Measurements from ENCODE around the gene TICAM2.

TICAM2 gene

DNA sequence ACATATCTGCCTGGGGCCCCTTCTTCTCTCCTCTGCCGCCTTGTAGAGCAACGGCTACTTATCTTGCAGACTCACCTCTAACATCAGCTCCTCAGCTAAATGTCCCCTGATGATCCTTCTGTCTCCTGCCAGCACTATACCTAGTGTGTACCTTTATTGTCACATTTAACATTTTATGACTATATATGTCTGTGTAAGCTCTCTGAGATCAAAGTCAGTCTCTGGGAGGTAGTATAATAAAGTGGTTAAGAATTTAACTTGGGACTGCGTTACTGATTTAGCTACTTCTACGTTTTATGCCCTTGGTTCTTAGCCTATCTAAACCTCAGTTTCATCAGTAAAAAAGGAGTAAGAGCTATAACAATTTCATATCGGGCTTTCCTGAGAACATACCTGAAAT, 21.4 kb upstream of the TICAM2 start:
- no peak for ATAC-seq
- TF ChIP-seq TOX (CRISPR knock-in tag; IDR thresholded peaks at IDR 0.05; ENCODE audit: borderline replicate concordance) (no peak), CSDC2 (CRISPR knock-in tag; IDR thresholded peaks at IDR 0.05) (no peak), OSR1 (CRISPR knock-in tag; IDR thresholded peaks at IDR 0.05) (no peak), ESRRG (CRISPR knock-in tag; IDR thresholded peaks at IDR 0.05) (no peak), BACH2 (CRISPR knock-in tag; IDR thresholded peaks at IDR 0.05; ENCODE audit: borderline replicate concordance) (no peak), ZFP3 (CRISPR knock-in tag; IDR thresholded peaks at IDR 0.05) (no peak), RARB (CRISPR knock-in tag; IDR thresholded peaks at IDR 0.05) (no peak), PPARA (CRISPR knock-in tag; IDR thresholded peaks at IDR 0.05; ENCODE audit: borderline replicate concordance) (no peak), ZNF70 (CRISPR knock-in tag; IDR thresholded peaks at IDR 0.05) (no peak), ISL1 (CRISPR knock-in tag; IDR thresholded peaks at IDR 0.05) (no peak)
- TF ChIP-seq, protein P1, sequence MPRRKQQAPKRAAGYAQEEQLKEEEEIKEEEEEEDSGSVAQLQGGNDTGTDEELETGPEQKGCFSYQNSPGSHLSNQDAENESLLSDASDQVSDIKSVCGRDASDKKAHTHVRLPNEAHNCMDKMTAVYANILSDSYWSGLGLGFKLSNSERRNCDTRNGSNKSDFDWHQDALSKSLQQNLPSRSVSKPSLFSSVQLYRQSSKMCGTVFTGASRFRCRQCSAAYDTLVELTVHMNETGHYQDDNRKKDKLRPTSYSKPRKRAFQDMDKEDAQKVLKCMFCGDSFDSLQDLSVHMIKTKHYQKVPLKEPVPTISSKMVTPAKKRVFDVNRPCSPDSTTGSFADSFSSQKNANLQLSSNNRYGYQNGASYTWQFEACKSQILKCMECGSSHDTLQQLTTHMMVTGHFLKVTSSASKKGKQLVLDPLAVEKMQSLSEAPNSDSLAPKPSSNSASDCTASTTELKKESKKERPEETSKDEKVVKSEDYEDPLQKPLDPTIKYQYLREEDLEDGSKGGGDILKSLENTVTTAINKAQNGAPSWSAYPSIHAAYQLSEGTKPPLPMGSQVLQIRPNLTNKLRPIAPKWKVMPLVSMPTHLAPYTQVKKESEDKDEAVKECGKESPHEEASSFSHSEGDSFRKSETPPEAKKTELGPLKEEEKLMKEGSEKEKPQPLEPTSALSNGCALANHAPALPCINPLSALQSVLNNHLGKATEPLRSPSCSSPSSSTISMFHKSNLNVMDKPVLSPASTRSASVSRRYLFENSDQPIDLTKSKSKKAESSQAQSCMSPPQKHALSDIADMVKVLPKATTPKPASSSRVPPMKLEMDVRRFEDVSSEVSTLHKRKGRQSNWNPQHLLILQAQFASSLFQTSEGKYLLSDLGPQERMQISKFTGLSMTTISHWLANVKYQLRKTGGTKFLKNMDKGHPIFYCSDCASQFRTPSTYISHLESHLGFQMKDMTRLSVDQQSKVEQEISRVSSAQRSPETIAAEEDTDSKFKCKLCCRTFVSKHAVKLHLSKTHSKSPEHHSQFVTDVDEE (CRISPR knock-in tag; IDR thresholded peaks at IDR 0.05), result no peak
- TF ChIP-seq, protein P2, sequence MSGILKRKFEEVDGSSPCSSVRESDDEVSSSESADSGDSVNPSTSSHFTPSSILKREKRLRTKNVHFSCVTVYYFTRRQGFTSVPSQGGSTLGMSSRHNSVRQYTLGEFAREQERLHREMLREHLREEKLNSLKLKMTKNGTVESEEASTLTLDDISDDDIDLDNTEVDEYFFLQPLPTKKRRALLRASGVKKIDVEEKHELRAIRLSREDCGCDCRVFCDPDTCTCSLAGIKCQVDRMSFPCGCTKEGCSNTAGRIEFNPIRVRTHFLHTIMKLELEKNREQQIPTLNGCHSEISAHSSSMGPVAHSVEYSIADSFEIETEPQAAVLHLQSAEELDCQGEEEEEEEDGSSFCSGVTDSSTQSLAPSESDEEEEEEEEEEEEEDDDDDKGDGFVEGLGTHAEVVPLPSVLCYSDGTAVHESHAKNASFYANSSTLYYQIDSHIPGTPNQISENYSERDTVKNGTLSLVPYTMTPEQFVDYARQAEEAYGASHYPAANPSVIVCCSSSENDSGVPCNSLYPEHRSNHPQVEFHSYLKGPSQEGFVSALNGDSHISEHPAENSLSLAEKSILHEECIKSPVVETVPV (CRISPR knock-in tag; IDR thresholded peaks at IDR 0.05), result no peak
- TF ChIP-seq, protein P3, sequence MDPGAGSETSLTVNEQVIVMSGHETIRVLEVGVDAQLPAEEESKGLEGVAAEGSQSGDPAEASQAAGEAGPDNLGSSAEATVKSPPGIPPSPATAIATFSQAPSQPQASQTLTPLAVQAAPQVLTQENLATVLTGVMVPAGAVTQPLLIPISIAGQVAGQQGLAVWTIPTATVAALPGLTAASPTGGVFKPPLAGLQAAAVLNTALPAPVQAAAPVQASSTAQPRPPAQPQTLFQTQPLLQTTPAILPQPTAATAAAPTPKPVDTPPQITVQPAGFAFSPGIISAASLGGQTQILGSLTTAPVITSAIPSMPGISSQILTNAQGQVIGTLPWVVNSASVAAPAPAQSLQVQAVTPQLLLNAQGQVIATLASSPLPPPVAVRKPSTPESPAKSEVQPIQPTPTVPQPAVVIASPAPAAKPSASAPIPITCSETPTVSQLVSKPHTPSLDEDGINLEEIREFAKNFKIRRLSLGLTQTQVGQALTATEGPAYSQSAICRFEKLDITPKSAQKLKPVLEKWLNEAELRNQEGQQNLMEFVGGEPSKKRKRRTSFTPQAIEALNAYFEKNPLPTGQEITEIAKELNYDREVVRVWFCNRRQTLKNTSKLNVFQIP (CRISPR knock-in tag; IDR thresholded peaks at IDR 0.05; ENCODE audit: borderline replicate concordance, low read depth), result no peak
- TF ChIP-seq, protein P4, sequence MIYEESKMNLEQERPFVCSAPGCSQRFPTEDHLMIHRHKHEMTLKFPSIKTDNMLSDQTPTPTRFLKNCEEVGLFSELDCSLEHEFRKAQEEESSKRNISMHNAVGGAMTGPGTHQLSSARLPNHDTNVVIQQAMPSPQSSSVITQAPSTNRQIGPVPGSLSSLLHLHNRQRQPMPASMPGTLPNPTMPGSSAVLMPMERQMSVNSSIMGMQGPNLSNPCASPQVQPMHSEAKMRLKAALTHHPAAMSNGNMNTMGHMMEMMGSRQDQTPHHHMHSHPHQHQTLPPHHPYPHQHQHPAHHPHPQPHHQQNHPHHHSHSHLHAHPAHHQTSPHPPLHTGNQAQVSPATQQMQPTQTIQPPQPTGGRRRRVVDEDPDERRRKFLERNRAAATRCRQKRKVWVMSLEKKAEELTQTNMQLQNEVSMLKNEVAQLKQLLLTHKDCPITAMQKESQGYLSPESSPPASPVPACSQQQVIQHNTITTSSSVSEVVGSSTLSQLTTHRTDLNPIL (CRISPR knock-in tag; IDR thresholded peaks at IDR 0.05; ENCODE audit: low read depth), result no peak
- TF ChIP-seq, protein P5, sequence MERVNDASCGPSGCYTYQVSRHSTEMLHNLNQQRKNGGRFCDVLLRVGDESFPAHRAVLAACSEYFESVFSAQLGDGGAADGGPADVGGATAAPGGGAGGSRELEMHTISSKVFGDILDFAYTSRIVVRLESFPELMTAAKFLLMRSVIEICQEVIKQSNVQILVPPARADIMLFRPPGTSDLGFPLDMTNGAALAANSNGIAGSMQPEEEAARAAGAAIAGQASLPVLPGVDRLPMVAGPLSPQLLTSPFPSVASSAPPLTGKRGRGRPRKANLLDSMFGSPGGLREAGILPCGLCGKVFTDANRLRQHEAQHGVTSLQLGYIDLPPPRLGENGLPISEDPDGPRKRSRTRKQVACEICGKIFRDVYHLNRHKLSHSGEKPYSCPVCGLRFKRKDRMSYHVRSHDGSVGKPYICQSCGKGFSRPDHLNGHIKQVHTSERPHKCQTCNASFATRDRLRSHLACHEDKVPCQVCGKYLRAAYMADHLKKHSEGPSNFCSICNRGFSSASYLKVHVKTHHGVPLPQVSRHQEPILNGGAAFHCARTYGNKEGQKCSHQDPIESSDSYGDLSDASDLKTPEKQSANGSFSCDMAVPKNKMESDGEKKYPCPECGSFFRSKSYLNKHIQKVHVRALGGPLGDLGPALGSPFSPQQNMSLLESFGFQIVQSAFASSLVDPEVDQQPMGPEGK (CRISPR knock-in tag; IDR thresholded peaks at IDR 0.05; ENCODE audit: borderline replicate concordance), result no peak

DNA sequence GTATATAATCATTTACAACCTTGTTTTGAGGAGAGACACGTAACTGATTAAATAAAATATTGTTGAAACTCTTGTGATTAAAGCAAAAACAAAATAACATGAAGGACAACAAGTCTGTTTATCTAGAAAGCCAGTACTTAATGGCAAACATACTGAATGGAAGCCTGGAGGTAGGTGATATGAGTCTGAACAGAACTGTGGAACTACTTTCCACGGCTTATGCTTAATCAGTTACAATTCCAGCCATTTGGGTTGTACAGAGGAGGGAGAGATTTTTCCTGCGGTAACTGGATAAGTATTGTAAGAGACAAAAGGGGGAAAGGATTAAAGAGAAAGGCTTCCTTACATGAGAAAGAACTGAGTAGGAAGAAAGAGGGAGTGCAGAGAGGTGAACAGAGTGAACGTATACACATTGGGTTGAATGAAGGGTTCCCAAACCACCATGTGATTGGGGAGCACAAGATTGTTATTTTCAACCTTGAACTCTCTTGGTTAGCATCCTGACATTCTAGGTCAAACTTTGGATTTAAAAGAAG, 19.2 kb upstream of the TICAM2 start:
- ATAC-seq, result no peak
- TF ChIP-seq ZC3H10 (CRISPR knock-in tag; IDR thresholded peaks at IDR 0.05) (no peak), SNAI2 (CRISPR knock-in tag; IDR thresholded peaks at IDR 0.05) (no peak), PPARA (CRISPR knock-in tag; IDR thresholded peaks at IDR 0.05; ENCODE audit: borderline replicate concordance) (no peak), ZFP30 (CRISPR knock-in tag; IDR thresholded peaks at IDR 0.05) (no peak), CSDC2 (CRISPR knock-in tag; IDR thresholded peaks at IDR 0.05) (no peak), TCF4 (CRISPR knock-in tag; IDR thresholded peaks at IDR 0.05; ENCODE audit: borderline replicate concordance) (no peak), OSR1 (CRISPR knock-in tag; IDR thresholded peaks at IDR 0.05) (no peak), TOX (CRISPR knock-in tag; IDR thresholded peaks at IDR 0.05; ENCODE audit: borderline replicate concordance) (no peak), ARNTL (CRISPR knock-in tag; IDR thresholded peaks at IDR 0.05; ENCODE audit: borderline replicate concordance, low read depth) (no peak), GLIS3 (CRISPR knock-in tag; IDR thresholded peaks at IDR 0.05) (no peak), BACH2 (CRISPR knock-in tag; IDR thresholded peaks at IDR 0.05; ENCODE audit: borderline replicate concordance) (no peak), ESRRG (CRISPR knock-in tag; IDR thresholded peaks at IDR 0.05) (no peak)
- TF ChIP-seq, protein P1 (CRISPR knock-in tag; IDR thresholded peaks at IDR 0.05), result no peak
- TF ChIP-seq, protein P3 (CRISPR knock-in tag; IDR thresholded peaks at IDR 0.05; ENCODE audit: borderline replicate concordance, low read depth), result no peak
- TF ChIP-seq, protein P2 (CRISPR knock-in tag; IDR thresholded peaks at IDR 0.05), result no peak
- TF ChIP-seq, protein P4 (CRISPR knock-in tag; IDR thresholded peaks at IDR 0.05; ENCODE audit: low read depth), result no peak

Measured in SK-N-SH treated with all-trans-retinoic acid at 6 μM for 48 hours (cell line).